ES-I3 (cell line): ENCODE measurements around the gene PRR15.

Experiments used
- H3K36me3 ChIP-seq: 2 replicates; pipeline ENCODE4 v1.6.1; 2013; ENCODE audit warnings: mild to moderate bottlenecking, low read length, control low read depth, moderate library complexity; ENCODE audit not compliant: insufficient read depth
- H3K4me1 ChIP-seq: 2 replicates; pipeline ENCODE4 v1.6.1; 2013; ENCODE audit warnings: mild to moderate bottlenecking, control low read depth, low read length; ENCODE audit not compliant: insufficient read depth
- H3K9ac ChIP-seq: 2 replicates; pipeline ENCODE4 v1.6.1; 2013; ENCODE audit warnings: low read depth, mild to moderate bottlenecking, low read length, moderate library complexity
- H3K9me3 ChIP-seq: 2 replicates; pipeline ENCODE4 v1.6.1; 2013; ENCODE audit warnings: mild to moderate bottlenecking, low read length, moderate library complexity; ENCODE audit not compliant: control insufficient read depth, insufficient read depth

Gene PRR15

GRCh38 chr7:29592866-29593265 lies 29.2 kb downstream of the PRR15 start:
- Histone ChIP-seq H3K9me3 (no peaks in the 10 kb centered on the region), H3K4me1 (no peaks in the 10 kb centered on the region), H3K9ac (no peak overlapping the region), H3K36me3 (no peaks in the 10 kb centered on the region)

DNA sequence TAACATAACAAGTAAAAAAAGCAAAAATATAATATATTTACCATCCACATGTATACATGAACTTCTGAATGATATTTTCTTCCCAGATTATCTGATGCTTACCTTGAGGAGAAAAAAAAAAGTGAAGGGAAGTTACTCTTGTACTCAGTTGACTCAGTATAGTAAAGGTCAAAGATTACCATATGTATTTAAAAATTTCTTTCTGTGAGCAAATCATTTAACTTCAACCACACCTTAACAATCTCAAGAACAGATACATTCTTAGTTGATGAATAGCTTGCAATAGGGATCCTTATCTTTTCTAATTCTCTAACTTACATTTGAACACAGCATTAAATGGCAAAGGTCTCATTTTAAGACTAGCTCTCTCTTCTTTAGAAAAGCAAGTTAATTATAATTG lies 29.8 kb downstream of the PRR15 start:
- H3K9ac ChIP-seq, result no peak overlapping the region
- no peaks in the 10 kb centered on the region for H3K4me1 ChIP-seq
- H3K36me3 ChIP-seq, result no peaks in the 10 kb centered on the region
- no peaks in the 10 kb centered on the region for H3K9me3 ChIP-seq

DNA sequence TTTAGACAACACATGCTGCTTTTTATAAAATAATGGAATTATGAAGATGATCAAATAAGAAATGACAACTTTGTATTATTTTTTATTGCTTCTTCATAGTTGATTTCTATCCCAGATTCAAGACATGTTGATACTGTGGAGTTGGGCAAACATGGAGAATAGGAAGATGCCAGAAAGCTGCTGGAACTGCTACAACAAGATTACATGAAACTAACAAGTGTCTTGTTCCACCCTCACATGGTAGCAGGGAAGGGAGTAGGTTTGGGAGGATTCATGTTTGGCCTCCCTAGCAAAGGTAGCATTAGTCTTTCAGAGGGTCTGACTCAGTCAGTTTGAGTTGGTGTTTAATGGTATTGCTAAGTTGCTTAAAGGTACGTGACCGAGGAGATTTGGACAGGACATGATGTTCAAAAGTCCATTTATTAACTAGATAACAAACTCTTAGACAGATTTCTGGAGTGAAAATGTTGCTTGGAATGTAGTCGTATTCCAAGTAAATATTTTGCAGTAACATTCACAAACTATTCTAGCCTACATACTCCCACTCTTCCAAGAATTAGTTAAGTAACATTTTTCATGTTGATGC lies 33.1 kb downstream of the PRR15 start:
- Histone ChIP-seq H3K4me1 (peaks cover 6% of the 10 kb centered on the region; the same call in 1 of the 2 replicates), H3K9me3 (no peaks in the 10 kb centered on the region), H3K36me3 (no peaks in the 10 kb centered on the region), H3K9ac (no peak overlapping the region)

GRCh38 chr7:29597266-29597665 lies 33.6 kb downstream of the PRR15 start:
- no peaks in the 10 kb centered on the region for H3K36me3 ChIP-seq
- no peaks in the 10 kb centered on the region for H3K9me3 ChIP-seq
- no peak overlapping the region for H3K9ac ChIP-seq
- peaks cover 6% of the 10 kb centered on the region; the same call in 1 of the 2 replicates for H3K4me1 ChIP-seq

- Histone ChIP-seq H3K9me3 (no peaks in the 10 kb centered on the region), H3K36me3 (no peaks in the 10 kb centered on the region), H3K4me1 (peaks cover 6% of the 10 kb centered on the region; the same call in 1 of the 2 replicates), H3K9ac (no peak overlapping the region)
These were observed 34.5 kb downstream of the PRR15 start for GRCh38 chr7:29598137-29598536.

DNA sequence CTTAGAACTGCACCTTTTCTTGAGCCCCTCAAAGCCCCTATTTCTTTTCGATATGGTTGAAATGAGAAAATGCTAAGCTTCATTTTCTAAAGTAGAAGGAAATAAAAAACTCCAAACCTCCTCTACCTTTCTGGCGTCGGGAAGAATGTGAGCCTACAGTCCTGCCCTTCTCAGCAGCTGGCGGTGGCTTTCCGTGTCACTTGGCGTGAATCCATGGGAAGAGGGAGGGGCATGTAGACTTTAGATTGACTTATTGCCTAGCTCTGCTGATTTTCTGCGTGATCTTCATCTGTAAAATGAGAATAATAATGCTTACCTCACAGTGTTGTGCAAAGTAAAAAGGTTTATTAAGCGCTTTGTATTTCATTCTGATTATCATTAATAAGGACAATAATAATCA lies 35.0 kb downstream of the PRR15 start:
- no peaks in the 10 kb centered on the region for H3K36me3 ChIP-seq
- H3K9ac ChIP-seq, result no peak overlapping the region
- peaks cover 6% of the 10 kb centered on the region; the same call in 1 of the 2 replicates for H3K4me1 ChIP-seq
- H3K9me3 ChIP-seq, result no peaks in the 10 kb centered on the region

- Histone ChIP-seq H3K36me3 (no peaks in the 10 kb centered on the region), H3K4me1 (peaks cover 6% of the 10 kb centered on the region; the same call in 1 of the 2 replicates), H3K9me3 (no peaks in the 10 kb centered on the region), H3K9ac (no peak overlapping the region)
These were observed 35.4 kb downstream of the PRR15 start for GRCh38 chr7:29599026-29599425.

GRCh38 chr7:29600661-29601060 lies 37.0 kb downstream of the PRR15 start:
- Histone ChIP-seq H3K4me1 (peaks cover 6% of the 10 kb centered on the region; the same call in 1 of the 2 replicates), H3K36me3 (no peaks in the 10 kb centered on the region), H3K9me3 (no peaks in the 10 kb centered on the region), H3K9ac (no peak overlapping the region)

GRCh38 chr7:29604052-29604451 lies 40.4 kb downstream of the PRR15 start:
- Histone ChIP-seq H3K9ac (no peak overlapping the region), H3K4me1 (peaks cover 16% of the 10 kb centered on the region), H3K9me3 (no peaks in the 10 kb centered on the region), H3K36me3 (no peaks in the 10 kb centered on the region)

DNA sequence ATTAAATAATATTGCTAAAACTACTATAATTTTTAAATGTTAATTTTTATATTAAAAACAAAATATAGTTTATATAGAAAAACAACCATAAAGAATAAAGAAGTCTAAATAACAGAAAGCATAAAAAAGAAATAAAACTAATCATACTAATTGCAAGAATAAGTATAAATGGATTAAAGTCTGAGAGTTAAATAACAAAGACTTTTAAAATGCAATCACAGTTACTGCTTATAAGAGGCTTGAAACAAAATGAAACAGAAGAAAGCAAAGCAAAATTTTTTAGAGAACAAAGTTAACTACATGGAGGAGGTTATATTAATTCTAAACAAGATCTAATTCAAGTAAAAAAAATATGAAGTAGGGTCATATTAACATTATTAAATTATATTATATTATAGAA lies 41.1 kb downstream of the PRR15 start:
- Histone ChIP-seq H3K9ac (no peak overlapping the region), H3K36me3 (no peaks in the 10 kb centered on the region), H3K9me3 (no peaks in the 10 kb centered on the region), H3K4me1 (peaks cover 13% of the 10 kb centered on the region)

- Histone ChIP-seq H3K9ac (no peak overlapping the region), H3K36me3 (no peaks in the 10 kb centered on the region), H3K9me3 (no peaks in the 10 kb centered on the region), H3K4me1 (peaks cover 13% of the 10 kb centered on the region)
These were observed 42.0 kb downstream of the PRR15 start for GRCh38 chr7:29605671-29606070.

GRCh38 chr7:29606287-29606721 lies 42.7 kb downstream of the PRR15 start:
- Histone ChIP-seq H3K4me1 (peaks cover 13% of the 10 kb centered on the region), H3K9me3 (no peaks in the 10 kb centered on the region), H3K9ac (no peak overlapping the region), H3K36me3 (no peaks in the 10 kb centered on the region)

GRCh38 chr7:29606830-29607229 lies 43.2 kb downstream of the PRR15 start:
- no peak overlapping the region for H3K9ac ChIP-seq
- H3K4me1 ChIP-seq, result peaks cover 13% of the 10 kb centered on the region
- no peaks in the 10 kb centered on the region for H3K9me3 ChIP-seq
- no peaks in the 10 kb centered on the region for H3K36me3 ChIP-seq

GRCh38 chr7:29607259-29607658 lies 43.6 kb downstream of the PRR15 start:
- Histone ChIP-seq H3K4me1 (peaks cover 14% of the 10 kb centered on the region), H3K36me3 (no peaks in the 10 kb centered on the region), H3K9ac (no peak overlapping the region), H3K9me3 (no peaks in the 10 kb centered on the region)

DNA sequence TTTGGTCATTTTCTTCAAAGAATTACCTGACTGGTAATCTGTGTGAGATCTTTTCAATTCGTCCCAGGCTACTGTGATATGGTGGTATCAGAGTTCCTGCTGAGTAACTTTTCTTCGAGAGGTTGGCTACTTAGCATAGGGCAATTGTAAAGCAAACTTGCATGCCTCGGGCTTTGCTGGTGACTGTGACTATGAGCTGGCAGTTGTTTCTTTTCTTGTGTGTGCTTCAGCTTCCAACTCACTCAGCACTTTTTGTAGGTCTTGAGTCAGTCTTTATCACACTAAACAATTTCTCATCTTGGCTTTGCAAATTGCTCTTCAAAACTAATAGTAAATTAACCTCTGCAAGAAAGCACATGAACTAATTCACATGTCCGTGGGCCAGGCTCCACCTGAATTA lies 44.3 kb downstream of the PRR15 start:
- peaks cover 19% of the 10 kb centered on the region for H3K4me1 ChIP-seq
- no peak overlapping the region for H3K9ac ChIP-seq
- H3K9me3 ChIP-seq, result no peaks in the 10 kb centered on the region
- no peaks in the 10 kb centered on the region for H3K36me3 ChIP-seq
